H9 (cell line): ENCODE measurements around the gene B3GALNT2. TPM values are rescaled to one million over a fixed set of nuclear protein-coding genes. Genes with fewer than 3 reads are reported as not detected.
A peak's percentile ranks its signal among the peaks of the same experiment; 100 is the strongest.

Experiments
- DNase-seq: peaks from one replicate; pipeline ENCODE4 v3.0.0-alpha.2; 2017
- H2AFZ ChIP-seq: one replicate; pipeline ENCODE4 v1.6.1; 2013; ENCODE audit warnings: mild to moderate bottlenecking, low read length, control low read depth, moderate library complexity
- H2AK5ac ChIP-seq: 2 replicates; pipeline ENCODE4 v1.6.1; 2013; ENCODE audit warnings: low read length, control low read depth, mixed read lengths; ENCODE audit not compliant: insufficient read length
- H2BK120ac ChIP-seq: one replicate; pipeline ENCODE4 v1.6.1; 2013; ENCODE audit warnings: low read depth, mild to moderate bottlenecking, low read length, control low read depth, inconsistent platforms; ENCODE audit not compliant: poor library complexity, severe bottlenecking
- H2BK12ac ChIP-seq: 2 replicates; pipeline ENCODE4 v1.6.1; 2013; ENCODE audit warnings: low read length, control low read depth, mixed read lengths, low read depth; ENCODE audit not compliant: insufficient read length
- H2BK15ac ChIP-seq: 2 replicates; pipeline ENCODE4 v1.6.1; 2013; ENCODE audit warnings: low read depth, low read length, control low read depth
- H2BK20ac ChIP-seq: one replicate; pipeline ENCODE4 v1.6.1; 2013; ENCODE audit warnings: low read depth, mild to moderate bottlenecking, low read length, control low read depth, inconsistent platforms; ENCODE audit not compliant: poor library complexity, severe bottlenecking
- H2BK5ac ChIP-seq: 2 replicates; pipeline ENCODE4 v1.6.1; 2013; ENCODE audit warnings: low read length, control low read depth, mixed read lengths; ENCODE audit not compliant: insufficient read length
- H3K14ac ChIP-seq: 2 replicates; pipeline ENCODE4 v1.6.1; 2013; ENCODE audit warnings: low read length, control low read depth; ENCODE audit not compliant: insufficient read depth
- H3K18ac ChIP-seq: 2 replicates; pipeline ENCODE4 v1.6.1; 2013; ENCODE audit warnings: low read depth, mild to moderate bottlenecking, mixed read lengths, low read length, control low read depth; ENCODE audit not compliant: insufficient read length
- H3K23ac ChIP-seq: 2 replicates; pipeline ENCODE4 v1.6.1; 2013; ENCODE audit warnings: low read length, control low read depth, mixed read lengths, low read depth; ENCODE audit not compliant: insufficient read length
- H3K23me2 ChIP-seq: 2 replicates; pipeline ENCODE4 v1.6.1; 2013; ENCODE audit warnings: low read depth, mild to moderate bottlenecking, mixed read lengths, low read length, control low read depth; ENCODE audit not compliant: insufficient read length, poor library complexity, severe bottlenecking
- H3K27ac ChIP-seq: 2 replicates; pipeline ENCODE4 v1.5.1; 2013; ENCODE audit warnings: low read length, control low read depth, mixed read lengths, low read depth; ENCODE audit not compliant: insufficient read length
- H3K27me3 ChIP-seq: 2 replicates; pipeline ENCODE4 v1.6.1; 2013; ENCODE audit warnings: low read length, control low read depth, inconsistent platforms; ENCODE audit not compliant: insufficient read depth
- H3K4ac ChIP-seq: 2 replicates; pipeline ENCODE4 v1.6.1; 2013; ENCODE audit warnings: low read depth, mild to moderate bottlenecking, control low read depth, inconsistent platforms, low read length, moderate library complexity
- H3K4me1 ChIP-seq: 2 replicates; pipeline ENCODE4 v1.6.1; 2013; ENCODE audit warnings: low read length, control low read depth, inconsistent platforms; ENCODE audit not compliant: insufficient read depth
- H3K4me2 ChIP-seq: 2 replicates; pipeline ENCODE4 v1.6.1; 2013; ENCODE audit warnings: low read length, control low read depth, mixed read lengths; ENCODE audit not compliant: insufficient read length, insufficient read depth
- H3K56ac ChIP-seq: 2 replicates; pipeline ENCODE4 v1.6.1; 2013; ENCODE audit warnings: low read depth, mild to moderate bottlenecking, mixed read lengths, low read length, control low read depth; ENCODE audit not compliant: insufficient read length
- H3K79me1 ChIP-seq: 2 replicates; pipeline ENCODE4 v1.6.1; 2013; ENCODE audit warnings: low read depth, mild to moderate bottlenecking, moderate library complexity, low read length, control low read depth, inconsistent platforms; ENCODE audit not compliant: insufficient read depth, poor library complexity, severe bottlenecking
- H3K79me2 ChIP-seq: 2 replicates; pipeline ENCODE4 v1.6.1; 2013; ENCODE audit warnings: low read length, control low read depth, inconsistent platforms; ENCODE audit not compliant: insufficient read depth
- H3K9ac ChIP-seq: 2 replicates; pipeline ENCODE4 v1.6.1; 2013; ENCODE audit warnings: low read length, control low read depth, mixed read lengths; ENCODE audit not compliant: insufficient read length; ENCODE audit errors: extremely low read depth
- H3K9me3 ChIP-seq: one replicate; pipeline ENCODE4 v1.6.1; 2013; ENCODE audit warnings: low read depth, low read length, inconsistent platforms; ENCODE audit not compliant: control insufficient read depth
- H3T11ph ChIP-seq: one replicate; pipeline ENCODE4 v1.6.1; 2013; ENCODE audit warnings: mild to moderate bottlenecking, low read length, control low read depth, inconsistent platforms
- H4K20me1 ChIP-seq: one replicate; pipeline ENCODE4 v1.6.1; 2013; ENCODE audit not compliant: control insufficient read depth, insufficient read length, insufficient read depth
- H4K5ac ChIP-seq: 2 replicates; pipeline ENCODE4 v1.6.1; 2013; ENCODE audit warnings: low read depth, mild to moderate bottlenecking, mixed read lengths, low read length, control low read depth; ENCODE audit not compliant: insufficient read length
- H4K8ac ChIP-seq: replicated peaks from 2 replicates; pipeline ENCODE4 v1.6.1; 2013; ENCODE audit warnings: low read length, control low read depth, mixed read lengths, low read depth; ENCODE audit not compliant: insufficient read length
- H4K91ac ChIP-seq: 2 replicates; pipeline ENCODE4 v1.6.1; 2013; ENCODE audit warnings: low read depth, mild to moderate bottlenecking, moderate library complexity, mixed read lengths, low read length, control low read depth; ENCODE audit not compliant: insufficient read length
- H3K27ac Mint-ChIP-seq, 3 experiments: 2 replicates in 2 of 3; 3 replicates in 1 of 3; pipeline ENCODE4 v1.8.0; 2020 to 2021; ENCODE audit warnings: mixed read lengths in 3 of 3, mild to moderate bottlenecking in 1 of 3, moderate library complexity in 1 of 3
- H3K27me3 Mint-ChIP-seq: 2 replicates; pipeline ENCODE4 v1.8.0; 2021; ENCODE audit warnings: low read depth, mild to moderate bottlenecking, moderate library complexity, mixed read lengths
- H3K36me3 Mint-ChIP-seq, 3 experiments: 2 replicates in 2 of 3; 3 replicates in 1 of 3; pipeline ENCODE4 v1.8.0; 2020 to 2021; ENCODE audit warnings: low read depth in 3 of 3, mixed read lengths in 3 of 3; ENCODE audit not compliant: insufficient read depth in 1 of 3
- H3K4me1 Mint-ChIP-seq, 2 experiments: 2 replicates each; pipeline ENCODE4 v1.8.0; 2020; ENCODE audit warnings: mixed read lengths in 2 of 2
- H3K4me3 Mint-ChIP-seq, 2 experiments: 2 replicates in 1 of 2; 3 replicates in 1 of 2; pipeline ENCODE4 v1.8.0; 2020 to 2021; ENCODE audit warnings: mild to moderate bottlenecking in 2 of 2, mixed read lengths in 2 of 2, moderate library complexity in 1 of 2
- H3K9me3 Mint-ChIP-seq, 2 experiments: 2 replicates in 1 of 2; 3 replicates in 1 of 2; pipeline ENCODE4 v1.8.0; 2020; ENCODE audit warnings: mild to moderate bottlenecking in 2 of 2, mixed read lengths in 2 of 2, moderate library complexity in 1 of 2
- CTCF ChIP-seq: fragments of 200-600 bp; sonication (generic); conservative IDR thresholded peaks from 3 replicates; pipeline ENCODE4 v1.8.0; 2021; ENCODE audit warnings: antibody characterized with exemption, mild to moderate bottlenecking
- WGBS: extraction: QIAGEN DNeasy Blood & Tissue Kit; methylation state at CpG from one replicate; pipeline ENCODE4 v1.1.7; 2013; ENCODE audit warnings: missing lambda C conversion rate, low lambda C conversion rate, mixed read lengths; ENCODE audit not compliant: insufficient read length; ENCODE audit errors: extremely low coverage; 5-methylcytosine and 5-hydroxymethylcytosine counted together
- total RNA-seq: library from RNA; stranded (reverse); gene quantifications from 2 replicates; pipeline ENCODE4 v1.2.1, GENCODE V29; 2021

B3GALNT2 gene
- total RNA-seq, 1 experiment from 2014 or later, result 27.8 TPM

- no peak overlapping the region for H3K56ac ChIP-seq
- H2BK20ac ChIP-seq, result no peak overlapping the region
- Mint-ChIP-seq H3K4me3 (no peak overlapping the region), H3K27me3 (no peaks in the 10 kb centered on the region), H3K27ac (peak overlapping the region in 2 of 3 experiments; percentile 61 to 67; a peak in 3 of 7 replicates), H3K9me3 (no peaks in the 10 kb centered on the region), H3K4me1 (no peaks in the 10 kb centered on the region; a peak in 1 of 4 replicates), H3K36me3 (peaks cover 17 to 84% (median 41%) of the 10 kb centered on the region in 3 experiments; a peak in 6 of 7 replicates)
- no peak overlapping the region for H3K4ac ChIP-seq
- no peak overlapping the region for H3T11ph ChIP-seq
- H3K79me2 ChIP-seq, result no peaks in the 10 kb centered on the region
- no peak overlapping the region for H2BK120ac ChIP-seq
- H3K23ac ChIP-seq, result no peak overlapping the region
- no peak overlapping the region for H2AK5ac ChIP-seq
- H3K14ac ChIP-seq, result no peak overlapping the region
- no peak overlapping the region for H4K8ac ChIP-seq
- H3K18ac ChIP-seq, result no peak overlapping the region
- H4K5ac ChIP-seq, result no peak overlapping the region
- no peaks in the 10 kb centered on the region for H3K9me3 ChIP-seq
- H2BK12ac ChIP-seq, result no peak overlapping the region
- H3K4me2 ChIP-seq, result no peak overlapping the region
- H3K23me2 ChIP-seq, result no peaks in the 10 kb centered on the region
- no CpG with 5 or more reads among the region's 5 CpGs for WGBS
- no peaks in the 10 kb centered on the region for H4K20me1 ChIP-seq
- H3K79me1 ChIP-seq, result no peaks in the 10 kb centered on the region
- TF ChIP-seq CTCF, result no peak
- H3K9ac ChIP-seq, result no peak overlapping the region
- no peak overlapping the region for H2BK15ac ChIP-seq
- H3K27me3 ChIP-seq, result no peaks in the 10 kb centered on the region
- no peak overlapping the region for H3K27ac ChIP-seq
- H3K4me1 ChIP-seq, result no peaks in the 10 kb centered on the region
- H2BK5ac ChIP-seq, result no peak overlapping the region
- DNase-seq, result no peak
- H4K91ac ChIP-seq, result no peak overlapping the region
- no peak overlapping the region for H2AFZ ChIP-seq
Observed at GRCh38 chr1:235450433-235450832, 53.8 kb downstream of the B3GALNT2 start.
